ENCODE data around the gene ANKRD36C.
"Not testable (repeated sequence)": the region's sequence is repeated elsewhere in the genome, so short reads cannot be mapped to it uniquely, and the experiment has no call there.

ANKRD36C gene

DNA sequence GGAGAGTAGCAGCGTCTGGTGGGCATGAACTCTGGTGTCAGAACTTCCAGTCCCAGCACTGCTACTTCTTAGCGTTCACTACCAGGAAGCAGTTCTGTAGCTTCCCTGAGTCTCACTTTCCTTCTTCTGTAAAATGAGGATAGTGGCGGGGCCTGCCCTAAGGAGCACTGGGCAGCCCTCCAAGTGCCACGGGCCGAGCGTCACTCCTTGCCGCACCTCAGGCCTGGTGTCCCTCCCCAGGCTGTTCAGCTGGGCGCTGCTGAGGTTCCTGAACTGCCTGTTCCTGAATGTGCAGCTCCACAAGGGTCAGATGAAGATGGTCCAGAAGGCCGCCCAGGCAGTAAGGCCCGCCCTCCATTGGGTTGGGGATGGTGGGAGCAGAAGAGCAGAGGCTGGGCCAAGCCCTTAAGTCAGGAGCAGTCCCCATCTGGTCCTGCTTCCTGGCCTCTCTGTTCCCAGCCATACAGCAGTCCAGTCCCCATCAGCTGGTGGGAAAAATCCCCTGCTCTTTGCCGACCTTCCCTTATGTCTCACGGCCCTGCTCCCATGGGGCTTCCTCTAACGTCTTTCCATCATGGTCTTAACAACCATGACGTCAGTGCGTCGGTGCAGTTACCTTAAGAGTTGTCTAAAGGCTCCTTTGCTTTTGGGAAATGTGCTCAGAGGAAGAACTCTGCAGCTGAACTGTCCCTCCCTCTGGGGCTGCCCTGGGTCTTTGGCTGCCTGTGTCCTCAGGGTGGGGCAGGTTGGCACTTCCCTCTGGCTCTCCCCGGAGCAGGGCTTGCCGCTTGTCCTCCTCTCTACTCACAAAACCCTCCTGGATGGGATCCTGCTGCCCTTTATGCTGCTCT is 195.2 kb downstream of the ANKRD36C start:
- not testable (repeated sequence) for DNase-seq (ENCODE audit: low read depth)

DNA sequence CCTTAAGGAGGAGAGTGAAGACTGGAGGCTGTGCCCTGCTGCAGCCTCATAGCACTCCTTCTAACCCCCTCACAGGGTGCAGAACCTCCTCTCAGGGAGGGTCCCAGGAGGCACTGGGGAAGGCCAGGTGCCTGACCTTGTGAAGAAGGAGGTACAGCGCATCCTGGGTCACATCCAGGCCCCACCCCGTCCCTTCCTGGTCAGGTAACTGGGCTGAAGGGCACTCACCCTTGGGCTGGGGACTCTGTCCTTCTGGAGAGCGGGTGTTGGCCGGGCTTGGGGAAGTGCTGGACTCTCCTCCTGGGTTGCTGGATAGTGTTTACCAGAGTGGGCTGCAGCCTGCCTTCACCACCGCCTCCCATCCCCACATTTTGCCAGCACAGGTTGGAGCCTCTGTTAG is 197.7 kb downstream of the ANKRD36C start:
- not testable (repeated sequence) for DNase-seq (ENCODE audit: low read depth)

DNA sequence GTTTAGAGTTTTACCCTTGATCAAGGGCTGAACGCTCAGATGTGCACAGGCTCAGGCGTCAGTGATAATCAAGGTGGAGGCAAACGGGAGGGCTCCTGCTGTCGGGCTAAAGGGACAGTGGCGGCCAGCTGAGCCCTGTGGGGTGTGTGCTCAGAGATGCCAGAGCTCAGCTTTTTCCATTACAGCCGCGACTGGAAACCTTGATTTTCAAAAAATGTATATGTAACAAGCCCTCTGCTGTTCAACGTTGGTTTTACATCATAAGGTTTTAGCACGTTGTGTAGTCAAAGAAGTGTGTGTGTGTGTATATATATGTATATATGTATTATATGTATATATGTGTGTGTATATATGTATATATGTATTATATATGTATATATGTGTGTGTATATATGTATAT is 201.4 kb downstream of the ANKRD36C start:
- not testable (repeated sequence) for DNase-seq (ENCODE audit: low read depth)

DNA sequence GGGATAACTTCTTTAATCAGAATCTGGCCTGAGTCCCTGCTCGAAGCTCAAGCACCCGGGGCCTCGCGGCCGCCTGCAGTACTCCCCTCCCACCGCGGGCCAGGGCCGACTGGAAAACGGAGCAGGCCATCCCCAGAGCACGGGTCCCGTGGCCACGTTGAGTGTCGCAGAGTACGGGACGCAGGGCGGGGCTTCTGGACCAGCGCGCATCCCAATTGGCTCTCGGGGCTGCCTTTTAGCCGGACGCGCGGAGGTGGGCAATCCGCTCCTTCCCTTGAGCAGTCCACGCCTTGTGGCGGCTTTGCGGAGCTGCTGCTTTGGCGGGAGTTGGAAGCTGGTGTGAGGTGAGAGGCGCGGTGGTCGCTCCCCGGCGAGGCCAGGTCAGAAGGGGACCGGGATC is 202.2 kb downstream of the ANKRD36C start:
- DNase-seq (ENCODE audit: low read depth): not testable (repeated sequence)

DNA sequence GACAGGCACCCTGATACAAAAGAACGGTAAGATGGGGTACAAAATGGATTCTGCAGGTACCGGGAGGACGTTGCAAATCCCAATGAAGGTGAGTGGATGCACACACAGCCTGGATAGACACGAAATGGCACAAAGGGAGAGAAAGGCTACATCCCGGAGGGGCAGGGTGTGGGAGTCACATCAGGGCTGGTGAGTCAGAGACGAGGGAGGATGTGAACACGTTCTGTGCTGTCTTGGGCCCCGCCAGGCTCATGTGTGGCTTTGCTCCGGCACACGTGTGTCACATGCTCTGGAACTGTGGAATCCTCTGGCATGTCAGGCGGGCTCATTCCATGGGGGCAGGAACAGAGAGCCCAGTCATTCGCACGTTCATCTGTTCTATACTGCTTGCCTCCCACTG is 203.0 kb downstream of the ANKRD36C start:
- DNase-seq (ENCODE audit: low read depth): not testable (repeated sequence)
